SK-N-SH treated with all-trans-retinoic acid at 6 μM for 48 hours (cell line): Measurements from ENCODE around the gene SIRT7.

Experiments used
- ATAC-seq: fragments of 200-7000 bp; cut with Tn5 transposase; 3 replicates; pipeline ENCODE4 v1.9.1; 2020; ENCODE audit warnings: mild to moderate bottlenecking, moderate library complexity
- ARNTL ChIP-seq: fragments of 450-650 bp; formaldehyde crosslinking; IDR thresholded peaks from 2 replicates; pipeline ENCODE4 v1.5.0; 2020; ENCODE audit warnings: low read depth, mild to moderate bottlenecking, moderate library complexity, borderline replicate concordance
- BACH2 ChIP-seq: fragments of 250-450 bp; sonication (Bioruptor Pico); IDR thresholded peaks from 2 replicates; pipeline ENCODE4 v1.9.0; 2021; ENCODE audit warnings: mild to moderate bottlenecking, borderline replicate concordance
- CSDC2 ChIP-seq: fragments of 250-450 bp; sonication (Bioruptor Pico); IDR thresholded peaks from 2 replicates; pipeline ENCODE4 v1.5.0; 2020; ENCODE audit warnings: mild to moderate bottlenecking, moderate library complexity
- ESRRG ChIP-seq: fragments of 250-450 bp; sonication (Bioruptor Pico); IDR thresholded peaks from 2 replicates; pipeline ENCODE4 v1.6.1; 2021; ENCODE audit warnings: mild to moderate bottlenecking
- GLIS3 ChIP-seq: fragments of 250-450 bp; sonication (Bioruptor Pico); IDR thresholded peaks from 2 replicates; pipeline ENCODE4 v1.5.0; 2020; ENCODE audit warnings: mild to moderate bottlenecking, moderate library complexity
- ISL1 ChIP-seq: fragments of 250-450 bp; sonication (Bioruptor Pico); IDR thresholded peaks from 2 replicates; pipeline ENCODE4 v2.1.2; 2022; ENCODE audit warnings: mild to moderate bottlenecking, moderate library complexity
- RARB ChIP-seq: fragments of 250-450 bp; sonication (Bioruptor Pico); IDR thresholded peaks from 2 replicates; pipeline ENCODE4 v1.8.0; 2021; ENCODE audit warnings: mild to moderate bottlenecking, moderate library complexity
- TCF4 ChIP-seq: fragments of 250-450 bp; sonication (Bioruptor Pico); IDR thresholded peaks from 2 replicates; pipeline ENCODE4 v1.8.0; 2021; ENCODE audit warnings: mild to moderate bottlenecking, moderate library complexity, borderline replicate concordance
- TOX ChIP-seq: fragments of 250-450 bp; sonication (Bioruptor Pico); IDR thresholded peaks from 2 replicates; pipeline ENCODE4 v1.8.0; 2021; ENCODE audit warnings: mild to moderate bottlenecking, moderate library complexity, borderline replicate concordance
- ZFP3 ChIP-seq: fragments of 250-450 bp; sonication (Bioruptor Pico); IDR thresholded peaks from 2 replicates; pipeline ENCODE4 v1.5.0; 2020; ENCODE audit warnings: mild to moderate bottlenecking, moderate library complexity
- ZFP30 ChIP-seq: fragments of 450-650 bp; formaldehyde crosslinking; IDR thresholded peaks from 2 replicates; pipeline ENCODE4 v1.5.0; 2022; ENCODE audit warnings: mild to moderate bottlenecking, moderate library complexity
- ZNF70 ChIP-seq: fragments of 450-650 bp; formaldehyde crosslinking; IDR thresholded peaks from 2 replicates; pipeline ENCODE4 v1.5.0; 2020; ENCODE audit warnings: mild to moderate bottlenecking, moderate library complexity
- ZNF8 ChIP-seq: fragments of 450-650 bp; formaldehyde crosslinking; IDR thresholded peaks from 2 replicates; pipeline ENCODE4 v1.5.0; 2020; ENCODE audit warnings: mild to moderate bottlenecking, moderate library complexity
- TF ChIP-seq, protein P1 (sequence below): fragments of 250-450 bp; sonication (Bioruptor Pico); IDR thresholded peaks from 2 replicates; pipeline ENCODE4 v1.5.1; 2021; ENCODE audit warnings: mild to moderate bottlenecking, moderate library complexity
- TF ChIP-seq, protein P2 (sequence below): fragments of 250-450 bp; sonication (Bioruptor Pico); IDR thresholded peaks from 2 replicates; pipeline ENCODE4 v1.5.0; 2020; ENCODE audit warnings: mild to moderate bottlenecking, moderate library complexity
- TF ChIP-seq, protein P3 (sequence below): fragments of 250-450 bp; sonication (Bioruptor Pico); IDR thresholded peaks from 2 replicates; pipeline ENCODE4 v1.8.0; 2020; ENCODE audit warnings: mild to moderate bottlenecking, moderate library complexity, borderline replicate concordance
- TF ChIP-seq, protein P4 (sequence below): fragments of 250-450 bp; sonication (Bioruptor Pico); IDR thresholded peaks from 2 replicates; pipeline ENCODE4 v1.8.0; 2021; ENCODE audit warnings: low read depth, mild to moderate bottlenecking, moderate library complexity, borderline replicate concordance
- TF ChIP-seq, protein P5 (sequence below): fragments of 250-450 bp; sonication (Bioruptor Pico); IDR thresholded peaks from 2 replicates; pipeline ENCODE4 v1.5.1; 2020; ENCODE audit warnings: low read depth, mild to moderate bottlenecking, moderate library complexity

Gene SIRT7

DNA sequence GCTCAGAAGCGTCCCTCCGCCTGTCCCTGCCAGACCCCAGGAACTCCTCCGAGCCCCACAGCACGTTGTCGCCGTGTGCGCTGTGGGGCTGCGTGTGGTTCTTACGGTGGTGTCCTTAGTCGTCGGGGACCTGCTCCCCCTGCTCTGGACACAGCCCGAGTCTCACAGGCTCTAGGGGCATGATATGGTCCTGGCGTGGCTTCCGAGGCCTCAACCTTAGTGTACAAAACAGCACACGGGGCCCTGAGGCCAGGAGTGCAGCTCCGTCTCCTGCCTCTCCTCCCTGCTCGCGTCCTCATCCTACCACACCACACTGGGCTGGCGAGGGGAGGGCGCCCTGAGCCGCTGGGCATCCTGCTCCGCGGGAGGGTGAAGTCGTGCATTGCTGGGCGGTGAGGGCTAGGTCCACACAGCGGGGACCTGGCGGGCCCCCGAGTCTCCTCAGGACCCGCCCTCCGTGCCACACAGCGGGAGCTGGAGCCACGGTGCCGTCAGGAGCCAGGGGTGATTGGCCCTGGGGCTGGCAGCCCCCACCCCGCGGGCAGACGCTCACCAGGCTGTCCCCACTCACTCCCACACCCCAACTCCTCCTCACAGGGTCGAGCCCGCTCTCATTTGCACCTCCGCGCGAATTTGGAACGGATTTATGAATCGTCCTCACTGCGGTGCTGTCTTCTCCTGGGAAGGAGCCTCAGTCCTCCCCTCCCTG is 10.7 kb upstream of the SIRT7 start (continued):
- TF ChIP-seq, protein P1, sequence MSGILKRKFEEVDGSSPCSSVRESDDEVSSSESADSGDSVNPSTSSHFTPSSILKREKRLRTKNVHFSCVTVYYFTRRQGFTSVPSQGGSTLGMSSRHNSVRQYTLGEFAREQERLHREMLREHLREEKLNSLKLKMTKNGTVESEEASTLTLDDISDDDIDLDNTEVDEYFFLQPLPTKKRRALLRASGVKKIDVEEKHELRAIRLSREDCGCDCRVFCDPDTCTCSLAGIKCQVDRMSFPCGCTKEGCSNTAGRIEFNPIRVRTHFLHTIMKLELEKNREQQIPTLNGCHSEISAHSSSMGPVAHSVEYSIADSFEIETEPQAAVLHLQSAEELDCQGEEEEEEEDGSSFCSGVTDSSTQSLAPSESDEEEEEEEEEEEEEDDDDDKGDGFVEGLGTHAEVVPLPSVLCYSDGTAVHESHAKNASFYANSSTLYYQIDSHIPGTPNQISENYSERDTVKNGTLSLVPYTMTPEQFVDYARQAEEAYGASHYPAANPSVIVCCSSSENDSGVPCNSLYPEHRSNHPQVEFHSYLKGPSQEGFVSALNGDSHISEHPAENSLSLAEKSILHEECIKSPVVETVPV (CRISPR knock-in tag) = no peak
- TF ChIP-seq ZNF70 (CRISPR knock-in tag) (no peak), TCF4 (CRISPR knock-in tag) (no peak), ISL1 (CRISPR knock-in tag) (no peak), BACH2 (CRISPR knock-in tag) (no peak)

DNA sequence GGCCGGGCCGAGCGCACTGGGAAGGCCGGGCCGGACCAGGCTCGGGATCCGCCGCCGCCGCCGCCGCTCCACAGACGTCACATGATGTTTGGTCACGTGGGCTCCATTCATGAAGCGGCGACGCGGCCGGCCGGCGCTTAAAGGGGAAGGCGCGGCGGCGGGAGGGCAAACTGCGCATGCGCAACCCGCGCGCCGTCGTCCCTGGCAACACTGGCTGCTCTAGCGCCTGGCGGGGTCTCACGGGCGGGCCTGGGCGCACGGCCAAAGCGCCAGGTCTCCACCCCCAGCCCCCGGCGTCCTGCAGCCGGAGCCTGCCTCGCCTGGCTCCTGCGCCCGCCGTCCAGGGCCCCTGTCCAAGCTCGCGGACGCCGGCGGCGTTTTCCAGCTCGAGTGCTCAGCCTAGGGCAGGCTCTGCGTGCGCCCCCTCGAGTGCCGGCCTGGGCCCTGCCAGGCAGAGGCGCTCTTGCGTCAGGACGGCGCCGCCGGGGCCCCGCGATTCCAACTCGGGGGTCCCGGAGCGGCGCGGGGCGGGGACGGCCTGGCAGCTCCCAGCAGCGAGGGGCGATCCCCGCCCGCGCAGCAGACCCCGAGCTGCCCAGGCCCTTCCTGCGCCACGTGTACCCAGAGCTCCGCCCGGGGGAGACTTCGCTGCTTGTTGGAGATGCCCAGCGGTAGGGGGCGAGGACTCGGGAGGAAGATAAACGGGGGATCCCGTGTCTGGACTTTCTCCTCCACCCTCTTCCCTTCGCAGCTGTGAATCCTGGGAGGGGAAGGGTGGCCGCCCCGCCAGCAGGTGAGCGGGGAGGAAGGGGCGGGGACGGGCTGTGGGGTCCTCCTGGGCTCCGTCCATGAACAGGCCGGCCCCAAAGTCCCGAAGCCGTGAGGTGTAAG is 9.9 kb upstream of the SIRT7 start, which contains the start of gene MAFG:
TSS of gene MAFG (minus strand) at position 83 of the 891 bp plus-strand sequence. CDS start 4,550 bp downstream, outside the sequence.
- TF ChIP-seq, protein P2, sequence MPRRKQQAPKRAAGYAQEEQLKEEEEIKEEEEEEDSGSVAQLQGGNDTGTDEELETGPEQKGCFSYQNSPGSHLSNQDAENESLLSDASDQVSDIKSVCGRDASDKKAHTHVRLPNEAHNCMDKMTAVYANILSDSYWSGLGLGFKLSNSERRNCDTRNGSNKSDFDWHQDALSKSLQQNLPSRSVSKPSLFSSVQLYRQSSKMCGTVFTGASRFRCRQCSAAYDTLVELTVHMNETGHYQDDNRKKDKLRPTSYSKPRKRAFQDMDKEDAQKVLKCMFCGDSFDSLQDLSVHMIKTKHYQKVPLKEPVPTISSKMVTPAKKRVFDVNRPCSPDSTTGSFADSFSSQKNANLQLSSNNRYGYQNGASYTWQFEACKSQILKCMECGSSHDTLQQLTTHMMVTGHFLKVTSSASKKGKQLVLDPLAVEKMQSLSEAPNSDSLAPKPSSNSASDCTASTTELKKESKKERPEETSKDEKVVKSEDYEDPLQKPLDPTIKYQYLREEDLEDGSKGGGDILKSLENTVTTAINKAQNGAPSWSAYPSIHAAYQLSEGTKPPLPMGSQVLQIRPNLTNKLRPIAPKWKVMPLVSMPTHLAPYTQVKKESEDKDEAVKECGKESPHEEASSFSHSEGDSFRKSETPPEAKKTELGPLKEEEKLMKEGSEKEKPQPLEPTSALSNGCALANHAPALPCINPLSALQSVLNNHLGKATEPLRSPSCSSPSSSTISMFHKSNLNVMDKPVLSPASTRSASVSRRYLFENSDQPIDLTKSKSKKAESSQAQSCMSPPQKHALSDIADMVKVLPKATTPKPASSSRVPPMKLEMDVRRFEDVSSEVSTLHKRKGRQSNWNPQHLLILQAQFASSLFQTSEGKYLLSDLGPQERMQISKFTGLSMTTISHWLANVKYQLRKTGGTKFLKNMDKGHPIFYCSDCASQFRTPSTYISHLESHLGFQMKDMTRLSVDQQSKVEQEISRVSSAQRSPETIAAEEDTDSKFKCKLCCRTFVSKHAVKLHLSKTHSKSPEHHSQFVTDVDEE (CRISPR knock-in tag) = peak; percentile 72; the same call in 1 of the 2 replicates
- TF ChIP-seq BACH2 (CRISPR knock-in tag) (no peak), TOX (no peak), ZNF8 (CRISPR knock-in tag) (no peak), TCF4 (CRISPR knock-in tag) (no peak), ZFP30 (CRISPR knock-in tag) (no peak), CSDC2 (peak; percentile 69; the same call in 1 of the 2 replicates), ESRRG (CRISPR knock-in tag) (no peak), ZFP3 (peak; percentile 69; the same call in 1 of the 2 replicates)
- TF ChIP-seq, protein P3, sequence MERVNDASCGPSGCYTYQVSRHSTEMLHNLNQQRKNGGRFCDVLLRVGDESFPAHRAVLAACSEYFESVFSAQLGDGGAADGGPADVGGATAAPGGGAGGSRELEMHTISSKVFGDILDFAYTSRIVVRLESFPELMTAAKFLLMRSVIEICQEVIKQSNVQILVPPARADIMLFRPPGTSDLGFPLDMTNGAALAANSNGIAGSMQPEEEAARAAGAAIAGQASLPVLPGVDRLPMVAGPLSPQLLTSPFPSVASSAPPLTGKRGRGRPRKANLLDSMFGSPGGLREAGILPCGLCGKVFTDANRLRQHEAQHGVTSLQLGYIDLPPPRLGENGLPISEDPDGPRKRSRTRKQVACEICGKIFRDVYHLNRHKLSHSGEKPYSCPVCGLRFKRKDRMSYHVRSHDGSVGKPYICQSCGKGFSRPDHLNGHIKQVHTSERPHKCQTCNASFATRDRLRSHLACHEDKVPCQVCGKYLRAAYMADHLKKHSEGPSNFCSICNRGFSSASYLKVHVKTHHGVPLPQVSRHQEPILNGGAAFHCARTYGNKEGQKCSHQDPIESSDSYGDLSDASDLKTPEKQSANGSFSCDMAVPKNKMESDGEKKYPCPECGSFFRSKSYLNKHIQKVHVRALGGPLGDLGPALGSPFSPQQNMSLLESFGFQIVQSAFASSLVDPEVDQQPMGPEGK (CRISPR knock-in tag) = no peak
- TF ChIP-seq, protein P4, sequence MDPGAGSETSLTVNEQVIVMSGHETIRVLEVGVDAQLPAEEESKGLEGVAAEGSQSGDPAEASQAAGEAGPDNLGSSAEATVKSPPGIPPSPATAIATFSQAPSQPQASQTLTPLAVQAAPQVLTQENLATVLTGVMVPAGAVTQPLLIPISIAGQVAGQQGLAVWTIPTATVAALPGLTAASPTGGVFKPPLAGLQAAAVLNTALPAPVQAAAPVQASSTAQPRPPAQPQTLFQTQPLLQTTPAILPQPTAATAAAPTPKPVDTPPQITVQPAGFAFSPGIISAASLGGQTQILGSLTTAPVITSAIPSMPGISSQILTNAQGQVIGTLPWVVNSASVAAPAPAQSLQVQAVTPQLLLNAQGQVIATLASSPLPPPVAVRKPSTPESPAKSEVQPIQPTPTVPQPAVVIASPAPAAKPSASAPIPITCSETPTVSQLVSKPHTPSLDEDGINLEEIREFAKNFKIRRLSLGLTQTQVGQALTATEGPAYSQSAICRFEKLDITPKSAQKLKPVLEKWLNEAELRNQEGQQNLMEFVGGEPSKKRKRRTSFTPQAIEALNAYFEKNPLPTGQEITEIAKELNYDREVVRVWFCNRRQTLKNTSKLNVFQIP (CRISPR knock-in tag) = no peak
- ATAC-seq = peak; percentile 77

DNA sequence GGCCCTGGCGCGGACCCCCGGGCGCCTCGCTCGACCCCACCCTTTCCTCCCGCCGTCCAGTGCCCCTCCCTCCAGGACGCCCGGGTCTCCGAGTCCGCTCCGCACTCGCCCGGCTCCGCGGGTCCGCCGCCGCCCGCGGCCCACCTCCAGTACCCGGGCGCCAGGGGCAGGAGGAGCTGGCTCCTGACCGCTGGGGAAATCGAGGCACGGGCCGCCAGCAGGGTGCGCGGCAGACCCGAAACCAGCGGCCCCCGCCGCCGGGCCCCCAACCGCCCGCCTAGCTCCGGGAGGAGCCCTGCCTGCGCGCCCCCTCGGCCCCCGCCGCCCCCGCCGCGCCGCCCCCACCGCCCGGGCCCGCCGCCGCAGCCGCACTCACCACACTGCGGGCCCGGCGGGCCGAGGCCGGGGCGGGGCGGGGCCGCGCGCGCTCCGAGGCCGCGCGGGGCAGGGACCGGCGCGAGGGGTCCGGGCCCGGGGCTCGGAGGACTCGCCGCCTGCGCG is 9.2 kb upstream of the SIRT7 start:
- ATAC-seq = no peak
- no peak for TF ChIP-seq RARB (CRISPR knock-in tag)
- TF ChIP-seq ZNF8 (CRISPR knock-in tag) = no peak
- TF ChIP-seq, protein P2 (CRISPR knock-in tag) = no peak
- TF ChIP-seq TCF4 (CRISPR knock-in tag) = no peak
- TF ChIP-seq ISL1 (CRISPR knock-in tag) = no peak
- TF ChIP-seq, protein P1 (CRISPR knock-in tag) = no peak
- TF ChIP-seq, protein P5, sequence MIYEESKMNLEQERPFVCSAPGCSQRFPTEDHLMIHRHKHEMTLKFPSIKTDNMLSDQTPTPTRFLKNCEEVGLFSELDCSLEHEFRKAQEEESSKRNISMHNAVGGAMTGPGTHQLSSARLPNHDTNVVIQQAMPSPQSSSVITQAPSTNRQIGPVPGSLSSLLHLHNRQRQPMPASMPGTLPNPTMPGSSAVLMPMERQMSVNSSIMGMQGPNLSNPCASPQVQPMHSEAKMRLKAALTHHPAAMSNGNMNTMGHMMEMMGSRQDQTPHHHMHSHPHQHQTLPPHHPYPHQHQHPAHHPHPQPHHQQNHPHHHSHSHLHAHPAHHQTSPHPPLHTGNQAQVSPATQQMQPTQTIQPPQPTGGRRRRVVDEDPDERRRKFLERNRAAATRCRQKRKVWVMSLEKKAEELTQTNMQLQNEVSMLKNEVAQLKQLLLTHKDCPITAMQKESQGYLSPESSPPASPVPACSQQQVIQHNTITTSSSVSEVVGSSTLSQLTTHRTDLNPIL (CRISPR knock-in tag) = no peak
- TF ChIP-seq, protein P4 (CRISPR knock-in tag) = no peak
- no peak for TF ChIP-seq ARNTL (CRISPR knock-in tag)
- no peak for TF ChIP-seq TOX
- TF ChIP-seq GLIS3 (CRISPR knock-in tag) = no peak
